SU-DHL-6 (cell line): ENCODE data around the gene MOB3B.

Source experiments
- CTCF ChIP-seq: fragments of 200-600 bp; sonication (generic); IDR thresholded peaks from one replicate; pipeline ENCODE4 v1.5.1; 2017; ENCODE audit warnings: antibody characterized with exemption, mild to moderate bottlenecking, low read length, moderate library complexity; ENCODE audit not compliant: insufficient read depth, poor library complexity, severe bottlenecking
- EZH2phosphoT487 ChIP-seq: fragments of 200-600 bp; sonication (generic), shearing (Covaris generic); conservative IDR thresholded peaks from 2 replicates; pipeline ENCODE4 v1.6.1; 2018; ENCODE audit warnings: mild to moderate bottlenecking, antibody characterized with exemption, low read length, moderate library complexity, mixed read lengths

GRCh38 chr9:27569406-27569805, 39.8 kb upstream of the MOB3B start:
- TF ChIP-seq CTCF (no peak), EZH2phosphoT487 (no peak)
